GM19438 (cell line): ENCODE data around the gene POU6F2.
"Not testable (repeated sequence)": the region's sequence is repeated elsewhere in the genome, so short reads cannot be mapped to it uniquely, and the experiment has no call there.

ENCODE experiments used
- ATAC-seq: cut with Tn5 transposase; IDR thresholded peaks from one replicate; pipeline ENCODE4 v1.9.1; 2021; ENCODE audit warnings: low read depth; ENCODE audit not compliant: unreplicated experiment

Gene POU6F2

DNA sequence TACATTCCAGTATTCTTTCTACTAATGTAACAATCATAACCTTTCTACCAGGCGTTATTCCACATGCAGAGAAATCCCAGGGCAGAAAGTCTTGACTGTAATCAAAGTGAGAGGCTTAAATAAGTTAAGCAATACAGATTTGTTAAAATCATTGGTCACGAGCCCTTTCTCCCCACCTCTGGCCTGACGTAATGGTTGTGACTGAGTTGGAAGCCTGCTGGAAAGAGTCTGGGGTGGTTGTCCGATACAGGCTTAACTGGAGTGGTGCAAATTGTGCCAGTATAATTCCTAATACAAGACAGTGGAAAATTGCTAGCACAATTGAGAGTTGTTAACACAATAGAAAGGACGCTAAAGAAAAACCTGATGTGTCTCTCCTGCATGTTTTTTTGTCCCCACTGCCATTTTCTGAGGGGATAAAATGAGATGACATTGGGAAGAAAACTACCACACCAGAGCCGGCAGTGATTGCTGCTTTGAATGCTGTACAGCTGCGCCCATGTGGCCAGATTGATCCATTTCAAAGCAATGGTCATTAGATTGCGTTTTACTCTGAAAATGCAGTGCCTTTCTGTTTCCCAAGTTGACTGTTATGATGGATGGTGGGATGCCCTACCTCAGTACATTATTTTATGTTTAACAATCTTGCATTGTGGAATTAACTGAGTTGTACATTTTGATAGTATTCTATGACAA is 190.8 kb downstream of the POU6F2 start:
- ATAC-seq = no peak

DNA sequence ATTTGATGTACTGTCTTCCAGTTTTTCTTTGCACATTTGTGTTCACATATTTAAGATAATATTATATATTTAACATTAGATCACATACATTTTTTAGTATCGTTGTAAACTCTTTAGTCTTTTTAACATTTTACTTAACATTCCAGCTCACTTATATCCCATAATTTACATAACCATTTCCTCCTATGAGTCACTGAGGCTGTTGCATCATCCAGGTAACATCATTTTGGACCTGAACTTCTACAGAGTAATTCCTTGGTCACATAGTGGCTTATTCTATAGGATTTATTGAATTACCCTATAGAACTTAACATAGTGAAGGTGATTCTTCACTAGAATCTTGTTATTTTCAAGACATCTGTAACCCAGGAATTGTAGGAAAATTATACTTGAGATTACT is 194.4 kb downstream of the POU6F2 start:
- no peak for ATAC-seq

DNA sequence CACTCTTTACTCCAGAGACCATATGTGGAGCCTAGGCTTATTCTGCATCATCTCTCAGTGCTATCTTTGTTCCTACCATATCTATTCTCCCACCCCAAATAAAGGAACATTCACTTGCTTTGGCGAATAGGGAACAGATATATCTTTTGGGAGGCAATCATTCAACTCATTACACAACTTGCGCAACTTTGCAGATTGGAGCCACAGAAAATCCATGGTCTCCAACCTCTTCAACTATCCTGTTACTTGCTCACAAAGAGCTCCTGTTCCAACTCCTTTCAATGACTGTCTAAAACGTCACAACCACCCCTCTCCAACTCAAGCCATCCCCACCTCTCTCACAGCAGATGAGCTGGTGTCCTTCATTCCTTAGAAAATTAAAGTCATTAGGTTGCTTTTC is 203.7 kb downstream of the POU6F2 start:
- ATAC-seq = no peak

DNA sequence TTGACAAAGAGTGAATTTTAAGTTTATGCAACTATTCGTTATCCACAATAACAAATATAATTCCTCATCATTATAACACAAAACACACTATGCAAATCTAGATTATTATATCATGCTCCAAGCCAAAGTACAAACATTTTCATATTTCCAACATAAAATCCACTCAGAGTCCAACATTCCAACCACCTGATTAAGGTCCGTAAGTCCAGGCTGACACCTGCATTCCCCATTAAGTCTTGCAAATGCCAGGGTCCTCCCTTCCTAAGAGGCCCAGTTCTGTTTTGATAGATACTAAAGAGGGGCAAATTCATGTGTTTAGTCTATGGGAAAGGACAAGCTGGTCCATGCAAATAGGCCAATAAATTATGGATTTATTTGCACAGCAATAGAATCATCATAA is 206.1 kb downstream of the POU6F2 start:
- no peak for ATAC-seq

DNA sequence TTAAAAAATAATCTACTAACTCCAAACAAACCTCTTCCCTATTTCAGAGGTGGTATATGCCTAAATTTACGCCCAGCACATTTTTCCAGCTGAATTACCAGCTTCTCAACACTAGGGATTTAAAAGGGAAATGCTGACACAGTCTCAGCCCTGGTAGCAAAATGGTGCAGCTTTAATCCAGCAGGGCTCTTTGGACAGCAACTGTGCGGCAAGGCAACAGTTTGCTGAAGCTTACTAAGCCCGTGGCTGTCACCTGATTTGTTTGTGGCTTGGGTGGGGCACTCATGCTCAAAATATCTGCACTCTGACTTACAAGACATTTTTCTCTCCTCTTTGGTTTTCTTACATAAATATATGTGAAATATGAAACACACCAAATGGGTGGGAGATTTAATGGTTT is 206.7 kb downstream of the POU6F2 start:
- no peak for ATAC-seq

DNA sequence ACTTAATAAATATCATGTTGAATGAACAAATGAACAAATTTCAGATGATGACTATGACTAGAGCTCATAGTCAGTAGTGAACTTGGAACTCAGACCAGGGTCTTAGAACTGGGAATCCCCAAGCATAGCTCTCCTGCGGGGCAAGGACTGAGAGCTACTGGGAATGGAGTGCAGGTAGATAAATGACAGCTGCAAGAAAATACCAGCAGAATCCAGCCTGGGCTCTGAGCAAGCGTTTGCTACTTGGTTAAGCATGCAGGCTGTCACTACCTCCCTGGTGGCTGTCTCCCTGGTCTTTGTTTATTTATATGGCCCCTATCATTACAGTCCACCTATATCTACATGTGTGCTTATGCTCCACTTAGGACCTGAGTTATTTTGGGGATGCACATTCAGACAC is 208.4 kb downstream of the POU6F2 start:
- ATAC-seq = no peak

DNA sequence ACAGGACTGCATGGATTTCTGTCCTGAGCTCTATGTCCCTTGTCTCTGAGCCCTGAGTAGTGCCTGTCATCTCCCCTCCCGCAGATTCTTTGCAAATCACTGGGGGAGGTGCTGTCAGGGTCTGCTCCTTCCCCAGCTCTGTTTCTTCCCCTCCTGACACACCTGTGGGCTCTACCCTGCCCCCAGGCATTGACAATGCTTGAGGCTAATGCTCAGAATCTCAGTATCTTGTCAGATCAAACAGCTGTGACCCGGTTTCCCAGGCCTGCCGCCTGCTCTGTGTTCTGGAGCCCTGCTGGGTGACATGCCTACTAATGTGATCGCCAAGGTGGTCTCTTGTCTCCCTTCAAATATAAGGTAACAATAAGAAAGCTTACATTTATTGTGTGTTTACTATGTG is 209.0 kb downstream of the POU6F2 start:
- no peak for ATAC-seq

DNA sequence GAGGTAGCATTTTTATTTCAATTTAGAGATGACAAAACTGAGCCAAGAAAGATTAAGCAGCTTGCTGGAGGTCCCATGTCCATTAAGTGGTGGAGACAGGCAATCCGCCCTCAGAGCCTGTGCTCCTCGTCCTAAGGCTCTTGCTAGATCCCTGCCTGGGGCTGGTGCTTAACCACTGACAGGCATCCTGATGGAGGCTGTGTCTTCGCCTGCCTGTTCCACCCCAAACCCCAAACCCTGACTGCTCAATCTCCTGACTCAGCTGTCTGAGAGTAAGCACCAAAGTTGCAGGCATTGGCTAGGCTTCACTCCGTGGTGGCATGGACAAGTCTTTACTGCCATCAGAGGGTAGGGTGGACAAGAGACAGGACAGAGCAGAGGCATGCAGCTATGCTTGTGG is 209.4 kb downstream of the POU6F2 start:
- ATAC-seq = no peak

DNA sequence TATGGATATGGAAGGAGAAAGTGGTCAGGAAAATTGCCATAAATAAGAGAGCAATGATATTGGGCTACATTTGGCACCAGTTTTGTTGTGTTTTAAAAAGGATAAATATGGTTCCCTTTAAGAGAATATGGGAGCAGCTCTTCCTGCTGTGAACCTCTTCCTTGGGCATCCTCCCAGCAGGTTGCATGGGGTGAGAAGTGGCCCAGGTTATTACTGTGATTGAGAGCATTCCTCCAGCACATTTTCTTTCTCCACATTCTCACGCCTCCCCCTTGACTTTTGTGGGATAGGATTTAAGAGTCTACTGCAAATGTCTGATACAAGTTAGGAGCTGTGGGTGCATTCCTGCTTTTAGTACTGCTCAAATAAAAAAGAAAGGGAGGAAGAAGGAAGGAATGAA is 214.8 kb downstream of the POU6F2 start:
- no peak for ATAC-seq

DNA sequence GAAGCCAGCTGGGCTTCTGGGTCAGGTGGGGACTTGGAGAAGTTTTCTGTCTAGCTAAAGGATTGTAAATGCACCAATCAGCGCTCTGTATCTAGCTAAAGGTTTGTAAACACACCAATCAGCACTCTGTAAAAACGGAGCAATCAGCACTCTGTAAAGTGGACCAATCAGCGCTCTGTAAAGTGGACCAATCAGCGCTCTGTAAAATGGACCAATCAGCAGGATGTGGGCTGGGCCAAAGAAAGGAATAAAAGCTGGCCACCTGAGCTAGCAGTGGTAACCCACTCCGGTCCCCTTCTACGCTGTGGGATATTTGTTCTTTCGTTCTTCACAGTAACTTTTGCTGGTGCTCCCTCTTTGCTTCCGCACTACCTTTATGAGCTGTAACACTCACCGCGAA is 216.7 kb downstream of the POU6F2 start:
- ATAC-seq = not testable (repeated sequence)

DNA sequence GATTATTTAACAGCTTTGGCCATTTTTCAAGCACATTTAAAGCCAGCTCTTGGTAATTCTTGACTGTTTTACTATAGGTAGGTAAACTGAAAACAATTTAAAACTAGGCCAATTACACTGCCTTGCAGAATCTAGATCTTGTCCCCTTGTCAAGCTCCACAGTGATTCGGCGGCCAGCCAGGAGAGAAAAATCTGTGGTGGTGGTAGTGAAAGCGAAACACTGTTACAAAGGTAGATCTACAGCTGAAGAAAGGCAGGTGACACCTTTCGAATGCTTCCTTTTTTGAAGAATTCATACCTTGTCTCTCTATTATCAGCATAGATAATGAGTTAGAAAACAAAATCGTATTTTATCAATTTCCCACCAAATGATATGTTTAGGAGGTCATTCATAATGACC is 218.3 kb downstream of the POU6F2 start:
- no peak for ATAC-seq

DNA sequence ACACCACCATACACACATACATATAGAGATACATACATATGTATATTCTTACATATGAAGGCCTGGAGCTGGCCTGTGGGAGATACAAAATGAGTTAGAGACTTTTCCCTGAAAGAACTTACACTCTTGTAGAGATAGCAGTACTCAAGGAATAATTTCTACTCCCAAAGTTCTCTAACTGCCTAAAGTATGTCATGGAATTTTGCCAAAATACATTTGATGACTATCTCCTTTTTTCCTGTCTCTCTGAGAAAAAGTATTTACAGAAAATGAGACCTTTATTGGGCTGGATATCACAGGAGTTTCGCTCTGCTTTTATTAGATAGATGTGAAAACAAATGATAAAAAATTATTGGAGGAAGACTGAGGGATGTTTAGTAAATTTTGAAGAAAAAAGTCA is 220.1 kb downstream of the POU6F2 start:
- no peak for ATAC-seq

DNA sequence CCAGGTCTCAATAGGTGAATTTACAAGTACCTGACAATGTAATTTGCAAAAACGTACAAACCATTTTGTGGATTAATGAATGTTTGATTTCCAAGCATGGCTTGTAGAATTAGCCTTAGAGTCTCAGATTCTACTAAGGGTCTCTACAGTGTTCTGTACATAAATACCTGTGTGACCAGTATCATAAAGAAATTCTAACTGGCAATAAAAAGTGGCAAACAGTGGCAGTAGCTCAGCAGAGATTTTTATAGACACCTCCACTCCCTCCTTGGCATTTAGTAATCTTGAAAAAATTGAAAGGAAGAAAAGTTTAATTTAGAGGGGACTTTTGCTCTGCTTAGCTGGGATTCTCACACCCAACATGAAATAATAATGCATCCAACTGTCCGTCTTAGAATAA is 220.8 kb downstream of the POU6F2 start:
- no peak for ATAC-seq

DNA sequence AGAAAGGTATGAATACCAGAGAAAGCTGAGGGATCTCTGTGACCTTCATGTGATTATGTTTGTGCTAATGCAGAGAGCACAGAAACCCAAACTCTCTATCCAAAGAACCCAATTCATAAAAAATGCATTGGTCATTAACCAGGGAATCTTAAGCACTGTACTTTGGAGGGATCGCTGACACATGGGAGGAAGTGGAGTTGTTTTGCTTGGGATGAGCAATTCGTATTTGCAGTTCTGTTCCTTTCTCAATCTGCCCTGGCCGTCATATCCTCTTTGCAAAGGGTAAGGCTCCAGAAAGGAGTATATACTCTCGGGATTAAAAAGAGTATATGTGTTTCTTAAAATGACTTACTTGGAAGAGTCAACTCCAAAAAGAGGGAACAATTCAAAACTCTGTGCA is 221.3 kb downstream of the POU6F2 start:
- no peak for ATAC-seq

DNA sequence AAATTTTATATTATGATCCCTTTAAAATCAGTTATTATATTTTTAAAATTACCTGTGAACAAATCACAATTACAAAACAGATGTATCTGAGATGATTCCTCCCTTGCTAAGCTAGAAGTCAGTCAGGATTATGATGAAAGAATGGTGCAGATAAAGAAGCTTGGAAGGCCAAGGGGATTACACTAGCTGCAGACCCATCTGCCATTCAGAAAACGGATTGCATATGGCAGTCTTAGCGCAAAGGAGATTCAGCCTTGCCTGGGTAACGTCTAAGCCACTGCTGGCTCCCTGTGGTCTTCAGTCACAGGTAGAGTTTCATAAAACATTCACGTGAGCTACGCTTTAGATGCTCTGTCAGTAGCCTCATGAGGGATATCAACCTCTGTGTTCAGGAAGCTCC is 222.2 kb downstream of the POU6F2 start:
- no peak for ATAC-seq

DNA sequence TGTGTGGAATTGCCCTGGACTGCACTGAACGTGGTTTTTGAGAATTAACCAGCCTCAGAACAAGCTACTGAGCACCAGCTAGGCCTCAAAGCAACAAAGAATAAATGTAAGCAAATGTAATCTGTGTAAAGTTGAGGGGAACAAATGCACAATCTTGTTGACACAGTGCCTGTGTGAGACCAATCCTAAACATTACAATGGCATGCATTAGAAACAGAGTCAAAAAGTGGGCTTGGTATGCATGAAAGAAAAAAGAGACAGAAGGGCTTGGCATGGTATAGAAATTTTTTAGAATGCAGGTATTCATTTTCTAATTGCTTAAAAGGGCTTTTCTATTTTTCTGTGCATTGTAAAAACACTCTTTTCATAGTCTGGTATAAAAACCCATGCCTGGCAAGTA is 224.3 kb downstream of the POU6F2 start:
- no peak for ATAC-seq

DNA sequence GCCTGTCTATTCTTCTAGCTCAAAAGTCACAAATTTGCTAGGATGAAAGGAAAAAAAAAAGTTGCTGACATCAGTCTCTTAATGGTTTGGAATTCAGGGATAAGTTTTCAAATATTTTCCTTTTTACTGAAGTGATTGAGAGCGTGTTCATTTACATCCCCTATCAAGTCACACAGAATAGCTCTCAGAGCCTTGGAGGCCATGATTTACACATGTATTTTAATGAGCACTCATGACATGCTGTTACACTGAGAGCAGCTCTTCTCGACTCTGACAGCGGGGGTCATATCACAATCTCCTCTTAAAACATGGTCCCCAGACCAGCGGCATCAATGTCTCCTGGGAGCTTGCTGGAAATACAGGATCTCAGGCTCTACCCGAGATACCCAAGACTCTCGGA is 232.7 kb downstream of the POU6F2 start:
- ATAC-seq = no peak

DNA sequence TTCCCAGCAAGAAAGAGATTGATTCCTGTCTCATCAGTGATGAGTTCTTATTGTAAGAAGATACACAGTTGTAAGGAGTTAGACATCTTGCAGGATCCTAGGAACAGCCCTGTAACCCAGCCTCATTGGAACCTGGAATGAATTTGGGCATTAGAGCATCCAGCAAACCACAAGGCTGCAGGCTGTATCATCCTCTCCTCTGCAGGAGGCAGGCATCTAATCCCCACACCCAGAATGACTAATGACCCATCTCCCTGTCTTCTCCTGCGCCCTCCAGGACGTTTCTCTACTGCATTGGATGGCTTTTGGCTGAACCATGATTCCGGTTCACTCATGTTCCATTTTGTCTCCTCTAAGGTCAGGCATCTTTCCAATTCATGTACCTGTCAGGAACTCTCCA is 233.9 kb downstream of the POU6F2 start:
- no peak for ATAC-seq

DNA sequence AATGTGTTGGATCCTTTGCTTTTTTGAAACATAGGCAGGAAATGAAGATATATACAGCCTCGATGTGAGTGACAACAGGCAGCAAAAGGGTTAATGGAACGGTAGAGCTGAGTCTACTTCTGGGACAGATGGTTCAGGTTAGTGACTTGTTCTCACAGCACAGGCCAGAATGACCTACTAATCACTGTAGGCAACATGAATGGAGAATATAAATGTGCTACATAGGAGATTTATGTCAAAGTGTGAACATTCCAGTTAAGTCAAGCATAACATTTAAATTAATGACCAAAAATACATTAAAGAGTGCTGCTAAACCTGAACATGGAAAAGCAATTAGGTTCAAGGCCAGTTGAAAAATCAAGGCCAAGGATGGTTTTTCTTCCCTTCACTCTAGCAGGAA is 235.2 kb downstream of the POU6F2 start:
- ATAC-seq = no peak

DNA sequence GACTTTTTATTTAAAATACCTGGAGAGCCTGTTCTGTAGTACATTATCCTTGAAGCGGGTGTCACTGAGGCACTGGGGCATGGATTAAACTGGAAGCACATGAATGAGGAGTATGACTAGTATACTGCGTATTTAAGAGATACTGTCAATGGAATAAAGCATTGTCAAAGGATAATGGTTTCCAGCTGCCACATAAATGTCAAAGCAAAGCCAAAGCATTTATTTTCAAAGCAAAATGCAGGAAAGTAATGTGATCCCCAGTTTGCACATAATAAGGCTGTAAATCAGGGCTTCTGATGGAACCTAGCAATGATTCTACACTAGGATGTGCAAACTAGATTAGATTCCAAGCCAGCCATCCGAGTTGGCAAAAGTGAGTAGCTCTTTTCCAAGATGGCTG is 240.1 kb downstream of the POU6F2 start:
- no peak for ATAC-seq

DNA sequence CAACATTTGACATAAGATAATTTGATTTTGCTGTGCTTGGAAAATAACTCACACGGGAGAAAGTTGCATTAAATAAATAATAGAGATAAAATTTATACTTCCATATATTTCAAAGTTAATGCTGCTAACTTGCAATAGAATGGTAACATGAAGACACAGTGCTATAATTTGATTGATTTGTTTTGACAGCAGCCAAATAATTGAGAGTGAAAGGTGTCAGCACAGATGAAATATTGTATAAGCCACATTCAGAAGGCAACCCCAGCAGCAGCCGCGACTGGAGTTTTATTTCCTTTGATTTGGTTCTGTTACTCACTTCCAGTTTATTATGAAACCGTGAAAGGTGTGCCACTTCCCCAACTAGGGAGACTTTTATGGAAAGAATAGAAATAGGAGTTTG is 242.2 kb downstream of the POU6F2 start:
- ATAC-seq = no peak

DNA sequence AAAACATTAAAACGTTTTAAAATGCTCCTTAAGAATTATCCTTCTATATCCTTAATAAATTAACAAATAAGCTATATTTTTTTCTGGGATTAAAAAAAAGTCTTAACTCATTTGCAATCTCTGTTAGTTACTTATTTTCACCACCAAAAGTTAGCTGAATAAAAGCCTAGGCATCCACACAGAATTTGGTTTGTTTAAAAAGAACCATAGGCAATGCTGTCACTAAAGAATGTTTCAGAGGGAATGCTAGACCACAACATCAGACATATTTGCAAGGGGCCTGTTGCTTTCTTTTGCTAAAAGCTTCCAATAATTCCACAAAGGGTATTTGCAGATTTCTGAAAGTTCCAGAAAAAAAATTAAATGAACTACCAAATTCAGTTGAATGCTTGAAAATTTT is 244.2 kb downstream of the POU6F2 start:
- ATAC-seq = no peak

DNA sequence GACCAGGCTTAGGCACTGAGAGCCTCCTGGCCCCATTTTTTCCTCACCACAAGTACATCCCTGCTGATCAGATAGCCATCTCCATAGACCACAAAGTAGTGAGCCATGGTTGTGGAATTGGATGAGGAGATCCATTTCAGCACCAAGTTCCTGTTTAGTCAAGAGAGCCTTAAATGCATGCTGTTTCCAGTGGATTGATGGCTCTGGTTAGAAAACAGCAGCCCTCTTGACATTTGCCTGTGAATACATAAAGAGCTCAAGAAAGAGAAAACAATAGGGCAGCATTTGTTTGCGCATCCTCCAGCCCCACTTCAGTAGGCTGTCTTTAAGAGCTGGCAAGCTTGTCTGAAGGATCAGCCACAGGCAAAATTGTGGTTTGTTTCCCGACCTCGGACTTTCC is 251.2 kb downstream of the POU6F2 start:
- no peak for ATAC-seq
